Measurements from ENCODE around the gene MKNK1.

MKNK1 gene

GRCh38 chr1:46517010-46517600, 87.0 kb downstream of the MKNK1 start:
- no peak overlapping the region for H3K4me3 ChIP-seq (ENCODE audit: low read depth, low read length)
- ChIA-PET POLR2A (no interaction called here), CTCF (interaction anchor here (0.7 to 6.0 kb wide), 5 partner anchors 10 to 71 kb away, joined by 3 to 55 read pairs (median 4); a partner anchor contains a TSS)
- no peak for TF ChIP-seq CTCF (IDR thresholded peaks at IDR 0.05; ENCODE audit: insufficient read depth, low read length, missing control alignments)
- DNase-seq (ENCODE audit: low read depth, low spot score), result no peak

DNA sequence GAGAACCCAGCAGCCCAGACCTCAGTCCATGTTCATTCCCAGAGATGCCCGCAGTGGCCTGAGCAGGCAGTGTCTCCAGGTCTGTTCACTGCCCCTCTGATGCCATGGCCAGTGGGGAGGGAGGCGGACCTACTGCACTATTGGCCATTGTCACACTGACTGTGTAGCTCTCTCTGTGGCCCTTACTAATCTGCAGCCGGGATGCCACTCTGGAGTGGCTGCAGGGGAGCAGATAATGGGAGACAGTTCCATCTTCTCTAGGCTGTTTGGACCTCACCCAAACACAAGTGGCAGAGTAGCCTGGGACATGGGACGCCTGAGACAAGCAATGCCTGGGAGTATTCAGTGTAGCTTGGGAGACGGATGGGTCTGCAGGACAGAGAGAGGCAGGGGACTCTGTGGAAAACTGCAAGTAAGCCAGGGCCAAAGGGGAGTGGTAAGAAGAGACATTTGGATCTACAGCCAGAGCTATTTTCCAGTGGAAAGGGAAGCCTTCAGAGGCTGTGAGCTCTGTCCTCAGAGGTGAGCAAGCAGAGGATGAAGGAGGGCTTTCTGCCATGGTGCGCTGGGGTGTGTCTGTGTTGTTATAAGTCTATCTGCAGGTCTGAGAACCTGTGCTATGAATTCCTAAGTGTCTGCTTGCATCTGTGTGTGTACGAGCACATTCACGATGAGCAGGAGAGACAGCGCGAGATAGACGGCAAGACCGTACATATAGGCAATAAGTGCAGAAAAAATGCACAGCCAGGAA, 87.7 kb downstream of the MKNK1 start:
- H3K4me3 ChIP-seq (ENCODE audit: low read depth, low read length), result no peak overlapping the region
- ChIA-PET POLR2A (no interaction called here), CTCF (interaction anchor here (0.7 to 6.0 kb wide), 5 partner anchors 9 to 70 kb away, joined by 3 to 55 read pairs (median 4); a partner anchor contains a TSS)
- DNase-seq (ENCODE audit: low read depth, low spot score), result no peak
- no peak for TF ChIP-seq CTCF (IDR thresholded peaks at IDR 0.05; ENCODE audit: insufficient read depth, low read length, missing control alignments)

DNA sequence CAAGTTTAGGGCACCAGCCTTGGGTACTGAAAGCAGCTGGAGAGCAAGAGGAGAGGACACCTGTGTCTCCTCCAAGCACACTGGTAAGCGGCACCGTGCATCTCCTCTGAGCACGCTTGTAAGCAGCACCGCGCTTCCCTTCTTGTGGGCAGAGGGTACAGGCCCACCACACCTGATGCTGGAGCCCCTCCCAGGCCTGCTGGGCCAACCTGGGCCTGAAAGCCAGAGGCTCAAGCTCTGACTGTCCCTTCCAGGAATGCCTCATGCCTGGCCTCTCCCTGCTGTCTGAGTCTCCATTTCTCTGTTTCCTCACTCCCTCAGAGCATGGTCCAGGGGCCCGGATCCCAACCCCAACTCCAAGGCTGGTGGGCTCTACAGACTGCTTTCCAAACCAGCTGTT, 88.5 kb downstream of the MKNK1 start:
- CTCF ChIA-PET, result interaction anchor here (1.0 to 6.0 kb wide), 5 partner anchors 8 to 39 kb away, joined by 3 to 55 read pairs (median 8); a partner anchor contains a TSS
- DNase-seq (ENCODE audit: low read depth, low spot score), result no peak
- TF ChIP-seq CTCF (IDR thresholded peaks at IDR 0.05; ENCODE audit: insufficient read depth, low read length, missing control alignments), result no peak
- H3K4me3 ChIP-seq (ENCODE audit: low read depth, low read length), result no peak overlapping the region
- POLR2A ChIA-PET, result no interaction called here

DNA sequence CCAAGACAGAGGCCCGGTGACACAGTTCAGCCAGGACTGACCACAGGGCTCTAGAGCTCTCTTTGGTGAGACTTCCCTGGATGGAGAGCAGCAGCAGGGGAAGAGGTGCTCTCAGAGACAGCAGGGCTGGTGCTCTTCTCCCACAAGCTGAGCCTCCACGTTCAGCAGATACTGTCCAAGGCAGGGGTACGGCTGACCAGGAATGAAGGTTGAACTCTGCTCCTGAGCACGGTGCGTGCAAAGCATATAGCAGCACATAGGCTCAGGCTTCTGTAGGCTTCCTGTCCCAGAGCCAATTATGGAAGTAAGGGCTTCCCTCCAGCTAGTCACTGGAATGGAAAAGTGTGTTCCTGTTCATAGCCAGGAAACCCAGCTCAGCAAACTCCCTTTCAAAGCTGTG, 90.5 kb downstream of the MKNK1 start:
- CTCF ChIA-PET, result interaction anchor here (0.8 to 4.7 kb wide), 6 partner anchors 14 to 288 kb away, joined by 3 to 41 read pairs (median 4); no protein-coding TSS in a partner anchor
- TF ChIP-seq CTCF (IDR thresholded peaks at IDR 0.05; ENCODE audit: insufficient read depth, low read length, missing control alignments), result no peak
- DNase-seq (ENCODE audit: low read depth, low spot score), result no peak
- H3K4me3 ChIP-seq (ENCODE audit: low read depth, low read length), result no peak overlapping the region
- POLR2A ChIA-PET, result no interaction called here

- CTCF ChIA-PET, result interaction anchor here (0.8 to 4.7 kb wide), 5 partner anchors 15 to 74 kb away, joined by 3 to 41 read pairs (median 4); no protein-coding TSS in a partner anchor
These were observed 91.3 kb downstream of the MKNK1 start for GRCh38 chr1:46512792-46513190.

More at GRCh38 chr1:46512792-46513190, 91.3 kb downstream of the MKNK1 start:
- POLR2A ChIA-PET, result no interaction called here
- no peak overlapping the region for H3K4me3 ChIP-seq (ENCODE audit: low read depth, low read length)
- no peak for TF ChIP-seq CTCF (IDR thresholded peaks at IDR 0.05; ENCODE audit: insufficient read depth, low read length, missing control alignments)
- no peak for DNase-seq (ENCODE audit: low read depth, low spot score)
